HepG2 (cell line): ENCODE data around the gene LOC128125822.

Experiments
- ARID3A ChIP-seq: IDR thresholded peaks from 2 replicates; pipeline ENCODE4 v1.6.1; 2012; ENCODE audit warnings: low read depth, low read length, improper control_type of control experiment
- ARID5B ChIP-seq: IDR thresholded peaks from 2 replicates; pipeline ENCODE4 v1.4.0; 2020; ENCODE audit warnings: mild to moderate bottlenecking, missing genetic modification reagents
- ATF7-NPFF ChIP-seq: sonication (generic); formaldehyde crosslinking; IDR thresholded peaks from 2 replicates; pipeline ENCODE4 v1.8.1; 2023; ENCODE audit warnings: mild to moderate bottlenecking, low read depth, missing genetic modification reagents, moderate library complexity
- BRF2 ChIP-seq: sonication (generic); formaldehyde crosslinking; IDR thresholded peaks from 2 replicates; pipeline ENCODE4 v1.8.1; 2022; ENCODE audit warnings: mild to moderate bottlenecking, missing genetic modification reagents
- ELF3 ChIP-seq: IDR thresholded peaks from 2 replicates; pipeline ENCODE4 v1.6.1; 2016; ENCODE audit warnings: missing genetic modification reagents, missing compliant biosample characterization
- HBP1 ChIP-seq: IDR thresholded peaks from 2 replicates; pipeline ENCODE4 v1.6.1; 2016; ENCODE audit warnings: low read depth, control low read depth
- HDAC2 ChIP-seq: sonication (generic); formaldehyde crosslinking; IDR thresholded peaks from 2 replicates; pipeline ENCODE4 v1.4.0; 2020; ENCODE audit warnings: missing genetic modification reagents
- HNRNPH1 ChIP-seq: fragments of 200-400 bp; formaldehyde crosslinking; optimal IDR thresholded peaks from 2 replicates; pipeline ENCODE3; 2017; ENCODE audit warnings: mild to moderate bottlenecking, low read depth, low read length
- KDM1A ChIP-seq: IDR thresholded peaks from 2 replicates; pipeline ENCODE4 v1.6.1; 2016; ENCODE audit warnings: missing compliant biosample characterization
- KDM5B ChIP-seq: sonication (generic); formaldehyde crosslinking; IDR thresholded peaks from 2 replicates; pipeline ENCODE4 v1.4.0; 2020; ENCODE audit warnings: missing genetic modification reagents, mild to moderate bottlenecking, borderline replicate concordance
- KLF12 ChIP-seq: sonication (generic); formaldehyde crosslinking; IDR thresholded peaks from 2 replicates; pipeline ENCODE4 v1.4.0; 2020; ENCODE audit warnings: missing genetic modification reagents, borderline replicate concordance
- MLXIP ChIP-seq: sonication (generic); formaldehyde crosslinking; IDR thresholded peaks from 2 replicates; pipeline ENCODE4 v1.9.0; 2021; ENCODE audit warnings: missing genetic modification reagents, borderline replicate concordance
- NKX3-1 ChIP-seq: sonication (generic); formaldehyde crosslinking; IDR thresholded peaks from 2 replicates; pipeline ENCODE4 v1.5.0; 2020; ENCODE audit warnings: missing genetic modification reagents
- PTBP1 ChIP-seq: fragments of 200-400 bp; formaldehyde crosslinking; IDR thresholded peaks from 2 replicates; pipeline ENCODE4 v1.6.1; 2018; ENCODE audit warnings: low read length, low read depth; ENCODE audit not compliant: poor library complexity, severe bottlenecking
- RAD21 ChIP-seq: fragments of 450-650 bp; formaldehyde crosslinking; IDR thresholded peaks from 2 replicates; pipeline ENCODE4 v1.5.0; 2020; ENCODE audit warnings: mild to moderate bottlenecking
- SIN3A ChIP-seq: IDR thresholded peaks from 2 replicates; pipeline ENCODE4 v1.6.1; 2011; ENCODE audit warnings: low read depth, mild to moderate bottlenecking, control low read depth, low read length, borderline replicate concordance
- ZNF34 ChIP-seq: sonication (generic); formaldehyde crosslinking; IDR thresholded peaks from 2 replicates; pipeline ENCODE4 v1.4.0; 2020; ENCODE audit warnings: mild to moderate bottlenecking, missing genetic modification reagents, borderline replicate concordance
- ZNF614 ChIP-seq: IDR thresholded peaks from 2 replicates; pipeline ENCODE4 v1.6.1; 2018; ENCODE audit warnings: missing biosample characterization, missing genetic modification reagents, inconsistent platforms, borderline replicate concordance
- ZNF737 ChIP-seq: sonication (generic); formaldehyde crosslinking; IDR thresholded peaks from 2 replicates; pipeline ENCODE4 v1.5.0; 2020; ENCODE audit warnings: missing genetic modification reagents, mild to moderate bottlenecking, borderline replicate concordance

Gene LOC128125822

GRCh38 chr6:63565058-63565726 lies 7.1 kb upstream of the LOC128125822 start (continued):
- TF ChIP-seq PTBP1 (no peak), KDM5B (no peak), KLF12 (CRISPR knock-in tag) (no peak), ATF7-NPFF (no peak), SIN3A (no peak), HNRNPH1 (no peak), HDAC2 (peak; percentile 91), ZNF34 (CRISPR knock-in tag) (peak; percentile 81; the same call in 1 of the 2 replicates), NKX3-1 (CRISPR knock-in tag) (no peak), ARID3A (peak; percentile 73; the same call in 1 of the 2 replicates), ZNF614 (CRISPR knock-in tag) (peak; percentile 79; the same call in 1 of the 2 replicates), ZNF737 (CRISPR knock-in tag) (no peak), RAD21 (CRISPR knock-in tag) (no peak), KDM1A (no peak; the same call in 1 of the 2 replicates), ARID5B (peak; percentile 94), HBP1 (CRISPR knock-in tag) (no peak), ELF3 (peak; percentile 67), MLXIP (no peak), BRF2 (CRISPR knock-in tag) (no peak)
